HG03039 (cell line): ENCODE data around the gene ASCC1.

Experiments
- ATAC-seq: cut with Tn5 transposase; IDR thresholded peaks from one replicate; pipeline ENCODE4 v1.9.1; 2021; ENCODE audit warnings: mild to moderate bottlenecking, moderate library complexity; ENCODE audit not compliant: unreplicated experiment

Gene ASCC1

DNA sequence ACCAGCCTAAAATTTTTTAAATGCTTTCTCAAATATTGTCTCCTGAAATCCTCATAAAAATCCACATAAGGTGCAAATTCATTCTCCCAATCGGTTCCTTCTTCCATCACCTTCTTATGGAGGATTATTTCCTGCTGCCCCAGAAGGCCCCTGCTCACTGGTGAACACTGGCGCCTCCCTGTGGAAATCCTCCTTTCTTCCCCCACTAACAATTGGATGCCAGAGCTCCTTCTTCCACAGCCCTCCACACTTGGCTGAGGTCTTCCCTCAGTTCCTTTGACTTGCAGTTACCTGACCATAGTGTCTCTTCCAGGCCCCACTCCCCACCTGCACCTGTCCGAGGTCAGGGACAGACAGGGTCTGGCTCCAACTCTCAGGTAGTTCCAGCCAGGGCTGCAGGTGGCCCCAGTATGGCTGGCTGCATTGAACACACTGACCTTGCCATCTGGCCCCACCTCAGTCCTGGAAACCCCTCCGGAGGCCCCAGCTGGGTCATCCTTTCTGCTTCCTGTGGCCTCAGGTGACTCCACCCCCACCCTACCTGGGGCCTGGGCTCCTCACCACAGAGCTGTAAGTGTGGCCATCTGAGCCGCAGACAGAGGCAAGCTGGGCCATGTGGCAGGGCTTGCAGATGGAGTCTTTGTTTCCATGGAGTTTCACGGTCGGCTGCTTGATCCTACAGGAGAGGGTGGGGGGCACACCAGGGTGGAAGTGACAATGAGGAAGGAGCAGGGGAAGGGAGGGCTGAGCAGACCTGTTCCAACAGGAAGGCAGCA lies 146.1 kb downstream of the ASCC1 start:
- ATAC-seq: no peak

DNA sequence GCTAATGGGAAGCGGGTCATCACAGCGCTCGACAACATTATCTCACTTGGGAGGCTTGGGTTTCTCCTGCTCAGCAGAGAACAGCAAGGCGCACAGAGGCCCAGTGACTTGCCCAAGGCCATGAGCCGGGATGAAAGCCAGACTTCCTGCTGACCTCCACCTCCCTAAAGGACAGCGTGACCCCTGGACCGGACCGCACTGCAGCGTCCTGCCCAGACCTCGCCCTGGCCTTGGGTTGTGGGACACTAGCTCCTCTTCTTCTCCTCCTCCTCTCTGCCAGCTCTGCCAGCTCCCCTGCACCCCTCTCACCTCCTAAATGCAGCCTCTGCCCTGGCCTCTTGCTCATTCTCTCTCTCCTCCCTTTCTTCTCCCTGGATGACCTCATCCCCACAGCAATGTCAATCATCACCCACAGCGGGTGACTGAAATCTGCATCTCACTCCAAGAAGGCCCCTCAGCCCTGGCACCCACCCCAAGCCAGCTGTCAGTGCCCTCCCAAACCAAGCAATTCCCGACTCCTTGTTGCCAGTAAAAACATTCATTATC lies 147.1 kb downstream of the ASCC1 start:
- ATAC-seq: no peak

DNA sequence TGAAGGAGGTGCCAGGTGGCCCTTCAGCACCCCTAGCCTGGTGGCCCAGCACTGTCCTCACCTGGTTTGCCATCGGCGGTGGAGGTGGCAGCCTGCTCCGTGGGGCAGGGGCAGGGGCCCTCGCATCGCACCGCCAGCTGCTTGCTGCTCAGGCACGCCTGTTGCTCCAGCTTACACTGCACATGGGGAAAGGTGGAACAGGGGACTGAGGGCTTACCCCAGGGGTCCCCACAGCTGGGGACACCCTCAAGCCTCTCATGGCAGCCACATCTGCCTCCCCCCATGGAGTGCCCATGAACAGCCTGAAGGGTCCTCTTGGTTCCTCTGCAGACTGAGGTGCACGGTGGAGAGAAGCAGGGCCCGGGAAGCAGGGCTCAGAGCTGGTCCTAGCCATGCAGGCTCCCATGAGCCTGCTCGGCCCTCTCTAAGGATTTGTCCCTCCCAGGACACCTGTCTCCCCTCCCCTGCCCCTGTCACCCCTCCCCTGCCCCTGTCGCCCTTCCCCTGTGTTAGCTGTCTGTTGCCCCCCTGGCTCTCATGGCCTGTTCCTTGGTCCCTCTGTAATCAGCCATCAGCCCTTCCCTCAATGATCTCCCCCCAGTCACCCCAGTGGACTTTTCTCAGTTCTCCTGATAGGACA lies 147.8 kb downstream of the ASCC1 start:
- no peak for ATAC-seq

DNA sequence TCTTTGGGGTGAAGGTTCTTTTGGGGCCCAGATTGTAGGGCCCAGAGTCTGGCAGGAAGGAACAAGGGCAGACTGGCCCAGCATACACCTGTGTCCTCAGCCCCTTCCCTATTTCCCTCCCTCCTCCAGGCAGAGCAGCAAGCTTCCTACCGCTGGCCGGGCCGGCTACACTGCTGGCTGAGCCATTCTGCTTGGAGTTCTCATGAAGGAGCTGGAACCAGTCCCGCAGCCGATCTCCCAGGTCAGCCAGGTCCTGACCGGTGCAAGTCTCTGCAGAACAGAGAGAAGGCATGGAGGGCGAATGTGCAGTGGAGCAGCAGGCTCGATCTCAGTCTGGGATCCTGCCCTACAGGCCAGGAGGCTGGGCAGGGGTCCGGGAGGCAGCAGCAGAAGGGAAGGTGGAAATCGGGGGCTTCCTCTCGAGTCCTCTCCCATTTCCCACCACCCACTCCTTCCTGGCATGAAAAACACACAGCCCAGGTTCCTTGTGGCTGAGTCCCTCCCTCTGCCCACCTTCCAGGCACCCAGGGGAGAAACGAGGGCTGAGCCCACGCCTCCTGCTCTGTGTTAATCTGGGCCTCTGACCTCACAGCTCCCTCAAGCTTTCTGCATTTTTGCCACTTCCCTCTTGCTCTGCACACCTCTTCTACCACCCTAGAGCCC lies 148.5 kb downstream of the ASCC1 start:
- ATAC-seq: no peak

DNA sequence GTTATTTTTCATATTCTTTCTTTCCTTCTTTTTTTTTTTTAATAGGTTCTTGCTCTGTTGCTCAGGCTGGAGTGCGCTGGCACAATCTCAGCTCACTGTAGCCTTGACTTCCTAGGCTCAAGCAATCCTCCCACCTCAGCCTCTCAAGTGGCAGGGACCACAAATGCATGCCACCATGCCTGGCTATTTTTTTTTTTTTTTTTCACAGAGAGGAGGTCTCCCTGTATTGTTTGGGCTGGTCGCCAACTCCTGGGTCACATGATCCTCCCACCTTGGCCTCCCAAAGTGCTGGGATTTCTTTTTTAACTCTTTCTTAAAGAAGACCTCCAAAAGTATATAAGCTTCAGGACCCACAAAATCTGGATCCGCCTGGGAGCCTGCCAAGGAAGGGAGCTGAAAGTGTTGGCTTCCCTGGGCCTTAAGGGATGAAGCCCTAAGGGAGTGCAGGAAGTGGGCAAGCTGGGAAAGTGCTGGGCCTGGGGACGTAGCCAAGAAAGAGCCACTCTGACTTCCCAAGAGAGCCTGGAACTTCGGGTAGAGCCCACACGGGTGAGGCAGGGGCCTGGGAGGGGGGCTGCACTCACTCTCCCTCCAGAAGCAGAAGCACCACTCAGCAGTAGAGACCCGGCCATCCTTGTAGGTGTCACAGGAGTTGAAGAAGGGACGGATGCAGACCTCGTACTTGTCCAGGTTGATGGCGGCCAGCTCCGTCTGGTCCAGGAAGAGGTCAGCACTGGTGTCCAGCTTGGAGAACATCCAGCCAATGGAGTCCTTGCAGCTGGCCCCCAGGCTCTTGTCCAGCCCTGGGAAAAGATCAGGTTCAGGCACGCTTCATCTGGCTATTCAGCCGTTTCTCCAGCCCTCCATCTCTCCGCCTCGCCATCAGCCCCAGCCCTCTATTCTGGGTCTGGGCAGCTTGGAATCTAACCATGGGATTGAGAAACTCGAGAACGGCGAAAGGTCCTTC lies 149.5 kb downstream of the ASCC1 start:
- no peak for ATAC-seq

DNA sequence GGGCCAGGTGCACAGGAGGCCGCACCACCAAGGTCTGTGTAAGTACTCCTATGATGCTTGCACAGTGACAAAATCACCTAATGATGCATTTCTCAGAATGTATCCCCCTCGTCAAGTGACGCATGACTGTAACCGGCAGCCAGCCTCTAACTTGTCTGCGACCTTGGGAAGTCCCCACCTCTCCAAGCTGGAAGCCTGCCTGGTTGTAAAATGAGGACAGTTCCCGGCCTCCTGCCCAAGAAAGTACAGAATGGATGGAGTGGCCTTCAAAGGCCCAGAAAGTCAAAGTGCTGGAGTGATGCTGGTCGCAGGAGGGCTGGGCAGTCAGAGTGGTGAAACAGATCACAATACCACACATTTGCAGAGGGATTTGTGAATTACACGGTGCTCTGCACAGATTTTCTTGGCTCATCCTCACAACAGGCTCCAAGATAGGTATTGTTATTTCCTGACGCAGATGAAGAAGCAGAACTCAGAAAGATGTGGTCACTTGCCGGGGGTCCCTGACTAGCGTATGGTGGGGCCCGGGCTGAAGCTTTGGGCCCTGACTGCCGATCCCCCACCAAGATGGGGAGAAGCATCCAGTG lies 150.5 kb downstream of the ASCC1 start:
- ATAC-seq: no peak

DNA sequence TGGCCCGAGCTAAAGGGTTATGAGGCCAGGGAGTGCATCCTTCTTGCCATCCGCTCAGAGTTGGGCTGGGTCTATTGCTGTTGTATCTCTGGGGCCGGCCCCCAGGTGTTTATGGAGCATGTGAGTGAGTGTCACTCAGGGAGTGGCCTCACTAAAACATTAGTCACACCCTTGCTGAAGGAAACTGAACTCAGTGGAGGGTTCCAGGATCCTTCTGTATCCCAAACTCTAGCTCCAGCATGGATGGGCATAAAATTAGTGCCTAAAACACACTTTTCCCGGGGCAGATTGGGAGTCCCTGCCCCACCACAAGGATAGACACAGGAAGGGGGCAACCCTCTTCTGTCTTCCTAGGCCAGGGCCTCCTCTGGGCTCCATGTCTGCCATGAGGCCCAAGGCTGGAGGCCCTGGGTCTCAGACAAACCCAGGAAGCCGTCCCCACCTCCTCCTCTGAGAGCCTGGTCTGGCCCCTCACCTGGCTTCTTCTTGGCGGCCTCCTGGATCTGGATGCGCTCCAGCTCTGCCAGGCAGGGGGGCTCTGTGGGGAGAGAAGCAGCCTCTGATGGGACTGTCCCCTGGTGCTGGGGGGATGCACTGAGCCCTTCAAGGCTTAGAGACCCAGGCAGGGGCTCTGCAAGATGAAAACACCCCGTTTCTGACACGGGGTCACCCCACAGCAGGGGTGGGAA lies 152.2 kb downstream of the ASCC1 start:
- no peak for ATAC-seq

DNA sequence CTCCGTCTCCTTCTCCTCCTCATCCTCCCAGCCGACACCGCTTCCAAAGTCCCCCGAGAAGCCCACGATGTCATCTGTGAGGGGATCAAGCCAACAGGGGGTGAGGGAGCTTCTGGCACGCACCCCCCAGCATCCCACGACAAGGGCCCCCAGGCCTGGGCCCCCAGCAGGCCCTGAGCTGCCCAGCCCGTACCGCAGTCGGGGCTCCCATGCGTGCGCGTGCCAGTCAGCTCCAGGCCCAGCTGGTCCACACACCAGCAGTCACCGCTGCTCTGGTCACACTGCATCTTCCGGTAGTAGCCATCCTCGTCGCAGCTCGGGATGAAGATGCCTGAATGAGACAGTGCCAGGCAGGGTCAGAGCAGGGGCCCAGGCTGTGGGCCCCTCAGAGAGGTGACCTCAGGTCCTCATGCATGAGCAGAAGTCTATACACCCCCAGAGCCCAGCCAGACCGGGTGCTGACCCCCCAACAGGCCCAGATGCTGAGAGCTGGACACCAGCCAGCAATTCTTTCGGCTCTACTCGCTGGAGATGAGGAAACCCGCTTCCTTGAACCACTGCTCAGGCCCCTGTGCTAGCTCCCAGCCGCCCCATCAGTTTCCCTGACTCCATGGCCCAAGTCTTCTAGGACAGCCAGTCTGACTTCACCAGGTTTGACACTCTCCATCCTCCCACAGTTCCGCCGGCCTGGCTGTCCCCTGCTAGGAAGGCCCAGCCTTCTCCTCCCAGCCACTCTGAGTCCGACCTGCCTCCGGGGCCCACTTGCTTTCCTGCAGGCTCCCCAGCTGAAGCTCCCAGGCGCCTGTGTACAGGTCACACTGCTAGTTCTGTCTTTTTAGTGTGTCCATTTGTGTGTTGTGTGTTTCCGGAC lies 153.0 kb downstream of the ASCC1 start:
- ATAC-seq: no peak

DNA sequence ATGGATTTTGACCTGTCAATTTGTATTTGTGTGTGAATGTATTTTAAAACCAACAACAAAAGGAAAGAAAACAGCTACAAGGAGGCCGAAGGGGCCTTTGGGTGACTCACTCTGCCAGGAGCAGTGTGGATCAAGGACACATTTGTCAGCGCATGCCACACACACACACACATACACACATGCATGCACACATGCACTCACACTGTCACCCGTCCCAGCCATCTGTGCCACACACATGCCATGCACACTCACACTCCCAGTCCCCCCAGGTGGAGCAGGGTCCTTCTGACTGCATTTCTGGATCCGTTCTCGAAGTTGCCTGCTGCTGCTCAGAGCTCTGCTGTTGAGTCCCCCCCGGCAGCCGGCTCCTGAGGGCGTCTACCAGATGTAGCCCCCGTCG lies 153.7 kb downstream of the ASCC1 start:
- no peak for ATAC-seq

DNA sequence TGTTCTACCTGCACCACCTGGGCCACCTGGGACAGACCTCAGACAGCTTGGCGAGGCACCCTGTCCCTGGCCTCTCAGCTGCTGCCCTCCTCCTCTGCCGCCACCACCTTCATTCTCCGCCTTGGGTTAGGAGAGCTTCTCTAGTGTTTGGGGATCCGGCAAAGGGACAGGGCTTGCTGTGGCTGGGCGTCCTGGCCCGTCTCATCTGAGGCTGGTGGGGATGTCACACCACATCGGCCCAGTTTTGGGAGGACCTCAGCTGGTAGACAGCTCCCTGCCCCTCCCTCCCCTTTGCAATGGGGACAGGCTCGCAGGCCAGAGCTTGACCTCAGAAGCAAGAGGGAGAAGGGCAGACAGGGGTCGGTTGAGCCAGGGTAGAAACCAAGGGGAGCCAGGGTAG lies 154.1 kb downstream of the ASCC1 start:
- ATAC-seq: no peak

DNA sequence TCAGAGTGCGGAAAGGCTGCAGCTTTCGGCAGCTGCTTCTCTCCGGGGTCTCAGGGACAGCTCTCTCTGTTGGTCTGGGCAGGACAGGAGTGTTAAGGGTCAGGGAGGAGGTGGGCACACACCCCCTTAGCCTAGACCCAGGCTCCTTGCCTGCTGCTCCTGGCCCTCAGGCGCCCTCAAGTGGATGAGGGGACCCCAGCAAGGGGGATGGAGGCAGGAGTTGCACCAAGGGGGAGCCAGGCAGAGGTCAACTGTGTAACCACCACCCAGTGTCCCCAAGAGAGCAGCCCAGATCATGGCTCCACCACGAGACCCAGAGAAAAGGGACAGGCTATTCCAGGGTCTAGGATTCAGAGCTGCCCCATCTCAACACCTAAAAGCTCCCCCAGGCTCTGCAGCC lies 154.6 kb downstream of the ASCC1 start:
- ATAC-seq: no peak

DNA sequence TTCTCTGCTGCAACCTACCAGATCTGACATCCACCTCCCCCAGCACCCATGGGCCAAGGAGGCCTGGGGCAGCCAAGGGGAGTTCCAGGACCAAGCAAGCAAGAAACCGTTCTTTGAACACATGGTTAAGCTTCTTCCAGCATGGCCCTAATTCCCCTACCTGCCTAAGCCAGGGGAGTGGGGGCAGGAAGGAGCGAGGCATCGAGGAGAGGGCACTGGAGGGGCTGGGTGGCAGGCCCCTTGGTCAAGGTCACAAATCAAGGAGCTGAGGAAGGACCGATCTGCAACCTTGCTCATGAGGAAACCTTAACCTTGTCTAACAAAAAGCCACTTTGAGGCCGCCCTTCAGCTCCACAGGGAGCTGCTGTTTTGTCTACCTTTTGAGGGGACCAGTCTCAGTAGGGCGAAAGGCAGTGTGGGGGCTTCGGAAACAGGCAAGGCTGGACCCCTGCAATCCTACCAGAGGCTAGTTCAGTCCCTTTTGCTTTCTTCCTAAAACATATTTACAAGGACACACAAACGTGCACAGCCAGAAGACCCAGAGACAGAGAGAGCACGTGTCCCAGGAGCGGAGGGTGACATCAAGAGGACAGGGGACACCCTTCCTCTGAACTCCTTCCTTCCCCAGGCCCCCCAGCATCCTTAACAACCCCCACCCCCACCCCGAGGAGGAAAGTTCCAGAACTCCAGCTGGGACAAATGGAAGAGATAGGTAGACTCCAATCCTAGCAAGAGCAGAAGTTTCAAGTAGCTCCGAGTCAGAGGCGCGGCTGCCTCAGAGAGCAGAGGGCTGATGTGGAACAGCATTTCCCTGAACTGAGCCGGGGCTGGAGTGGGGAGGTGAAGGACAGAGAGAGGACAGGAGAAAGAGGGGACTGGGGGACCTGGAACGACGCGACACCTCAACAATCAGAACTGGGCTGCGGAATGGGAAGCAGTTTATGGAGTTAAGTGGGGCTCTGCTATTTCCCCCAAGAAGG lies 155.9 kb downstream of the ASCC1 start:
- no peak for ATAC-seq

DNA sequence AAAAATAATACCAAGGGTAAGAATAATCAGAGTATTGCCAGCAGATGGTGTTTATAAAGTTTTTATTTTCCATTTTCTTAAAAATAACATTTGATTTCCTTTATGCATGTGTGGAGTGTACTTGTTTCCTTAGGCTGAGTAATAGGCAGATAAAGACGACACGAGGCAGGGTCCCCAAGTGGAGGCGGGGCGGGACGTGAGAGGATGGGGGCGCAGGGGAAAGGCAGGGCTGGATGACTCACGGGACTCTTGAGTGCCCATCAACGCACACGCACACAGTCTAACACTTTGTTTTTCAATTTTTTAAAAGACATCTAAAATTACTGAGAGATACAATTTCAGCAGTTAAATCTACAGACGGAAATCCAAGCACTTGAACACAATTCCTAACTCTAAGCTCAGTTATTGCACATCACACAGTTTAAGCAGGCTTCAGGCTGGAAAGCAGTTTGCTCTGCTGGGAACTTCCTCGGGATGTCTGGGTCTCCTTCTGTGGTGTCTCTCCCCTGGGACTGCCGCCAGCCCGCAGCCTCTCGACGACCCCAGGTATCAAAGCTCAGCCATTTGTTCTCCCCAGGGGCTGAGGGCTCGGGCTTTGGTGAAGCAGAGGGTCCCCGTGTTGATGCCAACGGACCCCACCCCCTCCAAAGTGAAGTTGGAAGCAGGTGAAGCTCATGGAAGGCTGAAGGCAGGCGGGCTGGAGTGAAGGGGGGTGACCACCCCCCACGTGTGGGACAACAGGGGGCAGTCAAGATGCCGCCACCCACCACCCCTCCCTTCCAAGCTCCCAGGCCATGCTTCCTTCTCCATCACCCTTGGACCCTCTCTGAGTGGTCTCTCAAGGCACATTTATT lies 156.9 kb downstream of the ASCC1 start:
- ATAC-seq: no peak

DNA sequence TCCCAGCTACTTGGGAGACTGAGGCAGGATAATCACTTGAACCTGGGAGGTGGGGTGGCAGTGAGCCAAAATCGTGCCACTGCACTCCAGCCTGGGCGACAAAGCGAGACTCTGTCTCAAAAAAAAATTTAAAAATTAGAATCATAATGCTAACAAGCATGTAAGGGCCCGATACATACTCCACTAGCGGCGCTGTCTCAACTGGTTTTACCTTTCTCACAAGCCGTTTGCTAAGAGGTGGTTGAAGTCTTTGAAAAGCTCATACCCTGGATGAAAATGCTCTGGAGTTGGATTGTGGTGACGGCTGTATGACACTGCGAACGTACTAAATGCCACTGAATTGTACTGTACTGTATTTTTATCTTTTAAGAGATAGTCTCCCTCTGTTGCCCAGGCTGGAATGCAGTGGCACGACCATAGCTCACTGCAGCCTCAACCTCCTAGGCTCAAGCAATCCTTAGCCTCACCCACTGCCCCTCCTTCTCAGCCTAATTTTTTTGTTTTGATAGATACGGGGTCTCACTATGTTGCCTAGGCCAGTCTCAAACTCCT lies 157.7 kb downstream of the ASCC1 start:
- no peak for ATAC-seq

DNA sequence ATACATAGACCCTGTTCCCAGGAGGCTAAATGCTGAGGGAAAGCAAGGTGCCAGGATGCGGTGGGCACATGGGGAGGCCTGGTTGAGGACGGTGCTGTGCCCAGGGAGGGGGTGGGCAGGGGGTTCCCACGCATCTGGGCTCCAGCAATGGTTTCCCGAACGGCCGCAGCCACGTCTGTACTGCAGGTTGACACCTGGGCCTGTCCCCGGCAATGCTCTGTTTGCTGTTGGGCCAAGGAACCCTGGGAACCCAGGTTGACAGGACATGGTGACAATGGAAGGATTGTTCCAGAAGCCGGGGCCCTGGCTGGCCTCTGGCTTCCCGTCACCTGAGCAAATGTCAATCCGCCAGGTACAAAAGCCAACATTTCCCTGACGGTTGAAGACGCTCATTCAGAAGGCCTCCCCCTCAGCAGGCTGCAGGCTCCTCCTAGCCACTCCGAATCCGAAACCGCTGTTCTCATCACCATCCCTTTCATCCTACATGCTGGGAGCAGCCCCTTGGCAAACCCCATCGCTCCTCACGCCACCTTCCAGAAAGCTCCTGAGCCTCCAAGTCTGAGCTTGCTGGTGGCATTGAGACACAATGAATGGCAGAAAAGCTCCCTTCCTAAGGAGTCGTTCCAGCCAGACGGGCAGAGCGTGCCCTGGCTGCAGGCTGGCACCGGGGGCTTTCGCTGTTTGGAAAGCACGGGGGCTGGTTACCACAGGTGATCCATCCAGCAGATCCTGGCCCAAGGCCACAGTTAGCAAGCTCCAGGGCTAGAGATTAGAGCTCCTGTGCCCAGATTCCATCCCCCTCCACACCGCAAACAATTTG lies 158.9 kb downstream of the ASCC1 start:
- ATAC-seq: no peak

DNA sequence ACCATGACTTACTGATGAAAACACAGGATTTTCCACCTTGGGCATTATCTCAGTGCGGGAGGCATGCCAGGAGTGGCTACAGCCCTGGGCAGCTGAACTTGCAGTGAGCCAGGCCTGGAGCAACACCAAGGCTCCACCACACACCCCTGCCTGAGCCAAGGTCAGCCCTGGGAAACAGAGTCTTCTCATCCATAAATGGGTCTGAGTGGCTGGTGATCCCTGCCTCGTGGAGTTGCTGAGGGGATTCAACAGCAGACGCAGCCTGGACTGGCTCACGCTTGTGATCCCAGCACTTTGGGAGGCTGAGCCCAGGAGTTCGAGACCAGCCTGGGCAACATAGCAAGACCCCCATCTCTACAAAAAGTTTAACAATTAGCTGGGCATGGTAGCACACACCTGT lies 160.0 kb downstream of the ASCC1 start:
- ATAC-seq: no peak
